GM12872 (cell line): ENCODE results near the gene LIPT2.

Experiments
- TF ChIP-seq, protein P1 (sequence below): IDR thresholded peaks from 3 replicates; pipeline ENCODE4 v1.5.1; 2011; ENCODE audit warnings: low read depth, mild to moderate bottlenecking, low read length, moderate library complexity; ENCODE audit not compliant: insufficient read depth

Gene LIPT2

DNA sequence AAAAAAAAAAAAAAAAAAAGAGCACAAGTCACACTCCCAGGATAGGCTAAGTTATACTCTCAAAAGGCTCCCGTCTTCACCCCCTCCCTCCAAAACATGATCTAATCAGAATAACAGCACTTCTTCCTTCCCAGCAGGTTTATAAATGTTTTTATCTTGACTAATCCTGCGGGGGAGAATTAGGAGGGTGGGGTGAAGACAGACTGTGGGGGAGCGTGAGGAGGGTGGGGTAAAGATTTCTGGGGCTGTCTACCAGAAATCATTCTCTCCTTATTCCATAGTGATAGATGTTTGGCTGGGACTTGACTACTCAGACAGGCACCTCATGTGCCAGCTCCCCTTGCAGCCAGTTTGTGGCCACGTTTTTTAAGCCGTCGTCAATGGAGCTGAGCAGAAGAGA, 43.2 kb downstream of the LIPT2 start:
- TF ChIP-seq, protein P1, sequence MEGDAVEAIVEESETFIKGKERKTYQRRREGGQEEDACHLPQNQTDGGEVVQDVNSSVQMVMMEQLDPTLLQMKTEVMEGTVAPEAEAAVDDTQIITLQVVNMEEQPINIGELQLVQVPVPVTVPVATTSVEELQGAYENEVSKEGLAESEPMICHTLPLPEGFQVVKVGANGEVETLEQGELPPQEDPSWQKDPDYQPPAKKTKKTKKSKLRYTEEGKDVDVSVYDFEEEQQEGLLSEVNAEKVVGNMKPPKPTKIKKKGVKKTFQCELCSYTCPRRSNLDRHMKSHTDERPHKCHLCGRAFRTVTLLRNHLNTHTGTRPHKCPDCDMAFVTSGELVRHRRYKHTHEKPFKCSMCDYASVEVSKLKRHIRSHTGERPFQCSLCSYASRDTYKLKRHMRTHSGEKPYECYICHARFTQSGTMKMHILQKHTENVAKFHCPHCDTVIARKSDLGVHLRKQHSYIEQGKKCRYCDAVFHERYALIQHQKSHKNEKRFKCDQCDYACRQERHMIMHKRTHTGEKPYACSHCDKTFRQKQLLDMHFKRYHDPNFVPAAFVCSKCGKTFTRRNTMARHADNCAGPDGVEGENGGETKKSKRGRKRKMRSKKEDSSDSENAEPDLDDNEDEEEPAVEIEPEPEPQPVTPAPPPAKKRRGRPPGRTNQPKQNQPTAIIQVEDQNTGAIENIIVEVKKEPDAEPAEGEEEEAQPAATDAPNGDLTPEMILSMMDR, result no peak

DNA sequence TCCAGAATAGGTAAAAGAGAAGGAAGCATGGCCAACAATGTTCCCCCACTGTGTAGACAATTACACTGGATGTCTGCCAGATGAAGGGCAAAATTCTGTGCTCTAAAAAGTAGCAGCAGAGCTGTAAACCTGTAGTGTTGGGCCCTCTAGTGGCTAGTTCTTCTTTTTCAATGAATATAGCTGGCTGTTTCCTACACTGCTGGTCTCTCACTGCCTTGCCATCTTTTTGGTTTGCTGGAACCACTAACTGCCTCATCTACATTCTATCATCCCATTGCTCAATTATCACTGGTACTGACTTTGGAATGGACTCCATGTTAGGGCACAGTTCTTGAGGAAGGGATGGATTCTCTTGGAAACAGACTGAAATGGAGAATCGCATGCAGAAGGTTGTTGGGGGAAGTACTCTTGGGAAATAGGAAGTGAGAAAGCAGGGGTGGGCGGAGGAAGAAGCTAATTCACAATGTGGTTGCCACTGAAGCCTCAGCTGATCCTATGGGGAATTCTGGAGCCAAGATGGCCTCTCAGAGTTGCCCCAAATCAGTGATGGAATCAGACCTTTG, 44.1 kb downstream of the LIPT2 start:
- TF ChIP-seq, protein P1, result peak; percentile 79

DNA sequence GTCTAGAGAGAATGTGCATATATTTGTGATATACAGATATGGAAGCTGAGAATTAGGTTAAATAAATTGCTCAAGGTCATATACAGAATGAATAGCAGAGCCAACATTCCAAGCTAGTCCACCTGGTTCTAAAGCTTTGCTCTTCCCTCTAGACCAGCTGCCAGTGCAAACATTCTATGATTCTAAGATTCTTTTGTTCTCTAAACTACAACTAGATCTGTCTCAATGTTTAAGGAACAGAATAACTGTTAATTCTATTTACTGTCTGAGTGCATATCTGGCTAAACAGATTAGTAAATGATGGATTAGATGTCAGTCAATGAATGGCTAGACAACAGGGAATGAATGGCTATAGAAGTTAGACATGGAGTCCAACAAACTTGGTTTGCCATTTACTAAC, 45.8 kb downstream of the LIPT2 start:
- TF ChIP-seq, protein P1, result no peak

DNA sequence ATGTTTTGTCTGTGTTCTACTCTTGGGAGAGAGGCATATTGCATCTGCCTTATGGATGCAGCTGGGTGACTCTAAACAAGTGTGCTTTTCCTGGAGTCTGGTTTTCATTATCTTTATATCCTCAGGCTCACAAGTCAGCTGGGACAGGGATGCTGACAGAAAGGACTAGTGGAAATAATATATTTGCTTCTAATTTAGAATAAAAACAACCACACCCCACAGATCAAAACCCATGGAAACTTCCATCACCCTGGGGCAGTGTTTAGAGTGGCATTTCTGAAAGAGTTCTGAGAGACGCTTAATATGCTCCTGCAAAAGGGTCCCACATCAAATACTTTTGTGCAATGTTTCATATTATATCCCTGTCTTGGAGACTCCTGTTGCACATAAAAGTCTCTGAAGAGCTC, 47.0 kb downstream of the LIPT2 start:
- TF ChIP-seq, protein P1, result no peak

DNA sequence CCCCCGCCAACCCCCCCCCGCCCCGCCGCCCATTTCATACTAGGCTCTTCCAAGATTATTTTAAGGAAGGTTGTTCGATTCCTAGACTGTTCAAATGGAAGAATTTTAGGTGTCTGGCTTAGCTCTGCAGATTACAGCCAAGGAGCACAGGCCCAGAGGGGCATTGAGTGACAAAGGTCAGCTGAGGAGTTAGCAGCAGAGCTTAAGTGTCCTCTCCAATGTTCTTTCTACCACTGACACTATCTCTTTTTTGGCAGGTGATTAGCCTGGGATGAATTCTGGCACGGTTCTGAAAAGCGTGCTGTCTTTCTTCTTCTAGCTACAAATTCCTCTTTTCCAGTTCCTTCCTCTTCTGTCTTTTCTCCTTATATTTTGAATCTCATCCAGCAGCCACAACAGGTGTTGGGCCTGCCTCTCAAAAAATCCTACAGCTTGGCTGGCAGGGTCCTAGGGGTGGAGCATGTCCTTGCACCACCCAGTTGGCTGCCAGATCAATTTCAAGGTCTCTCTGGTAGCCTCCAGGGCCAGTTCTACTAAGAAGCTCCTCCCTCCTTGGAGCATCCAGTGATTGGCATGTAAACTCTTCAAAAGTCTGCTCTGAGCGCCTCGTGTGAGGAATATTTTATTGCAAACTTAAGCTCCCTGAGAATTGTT, 49.2 kb downstream of the LIPT2 start:
- TF ChIP-seq, protein P1, result no peak

DNA sequence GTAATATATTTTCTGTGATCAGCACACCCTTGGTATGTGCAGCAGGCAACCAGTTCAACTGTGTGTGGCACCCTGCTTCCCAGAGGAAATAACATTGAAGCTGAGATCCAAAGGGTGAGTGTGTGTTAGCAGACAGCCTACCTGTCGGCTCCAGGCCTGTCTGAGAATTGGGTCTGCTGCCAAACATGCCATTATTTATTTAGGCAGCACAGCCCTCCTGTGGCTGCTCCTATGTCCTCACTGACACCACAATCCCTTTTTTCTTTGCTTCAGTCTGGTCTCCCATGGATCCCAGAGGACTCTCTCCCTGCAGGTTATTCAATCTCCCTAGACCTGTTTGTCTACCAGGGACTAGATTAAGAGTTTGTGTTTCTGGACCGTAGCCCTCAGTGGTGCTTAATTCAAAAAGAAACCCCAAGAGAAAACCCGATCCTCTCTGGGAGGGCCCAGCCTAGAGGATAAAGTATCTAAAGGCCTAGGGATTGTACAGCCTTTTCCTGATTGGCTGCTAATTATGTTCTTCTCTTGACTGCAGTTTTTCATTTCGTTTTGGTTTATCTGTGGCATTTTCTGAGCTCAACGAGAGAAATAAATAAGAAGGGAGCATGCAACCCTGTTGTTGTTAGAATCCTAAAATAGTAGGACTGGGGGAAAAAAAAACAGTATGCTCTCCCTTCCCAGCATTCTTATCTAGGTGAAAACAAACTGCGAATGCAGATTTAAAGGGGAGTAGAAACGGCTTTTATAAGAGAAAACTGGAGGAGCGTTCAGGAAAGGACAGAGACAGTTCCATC, 50.3 kb downstream of the LIPT2 start:
- TF ChIP-seq, protein P1, result no peak

DNA sequence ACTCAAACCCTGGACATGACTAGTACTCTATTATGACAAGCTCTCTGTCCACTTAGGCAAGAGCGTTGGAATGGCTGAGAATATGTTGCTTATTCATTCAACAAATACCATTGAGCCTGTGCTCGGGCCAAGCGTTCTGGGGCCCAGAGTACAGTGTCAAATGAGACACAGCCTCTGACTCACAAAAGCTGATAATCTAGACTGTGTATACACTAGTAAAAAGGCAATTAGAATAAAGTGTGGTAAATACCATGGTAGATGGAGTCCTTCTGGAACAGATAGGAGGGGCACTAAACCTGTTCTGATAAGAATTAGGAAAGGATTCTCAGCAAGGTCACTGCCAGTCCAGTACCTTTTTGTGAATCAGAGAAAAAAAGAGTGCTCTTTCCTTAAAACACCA, 50.9 kb downstream of the LIPT2 start:
- TF ChIP-seq, protein P1, result no peak
